HG03460 (cell line): ENCODE data around the gene PCDH10.
A peak's percentile ranks its signal among the peaks of the same experiment; 100 is the strongest.

Experiments used
- ATAC-seq: cut with Tn5 transposase; IDR thresholded peaks from one replicate; pipeline ENCODE4 v1.9.1; 2021; ENCODE audit not compliant: unreplicated experiment

PCDH10 gene

GRCh38 chr4:133148690-133149363 lies at the start of gene PCDH10:
PCDH10 (plus strand) TSS chr4:133149294; CDS start chr4:133150141, 847 bp downstream.
- peak; percentile 79 for ATAC-seq

GRCh38 chr4:133102043-133102442 lies 47.1 kb upstream of the PCDH10 start:
- no peak for ATAC-seq

GRCh38 chr4:133102612-133103409 lies 46.3 kb upstream of the PCDH10 start:
- no peak for ATAC-seq

- no peak for ATAC-seq
Observed at GRCh38 chr4:133112641-133113040, 36.5 kb upstream of the PCDH10 start.

- ATAC-seq = no peak
Observed at GRCh38 chr4:133124746-133125145, 24.3 kb upstream of the PCDH10 start.

GRCh38 chr4:133127500-133127899 lies 21.6 kb upstream of the PCDH10 start:
- ATAC-seq = no peak

- no peak for ATAC-seq
Observed at GRCh38 chr4:133129237-133129636, 19.9 kb upstream of the PCDH10 start.

GRCh38 chr4:133130171-133130570 lies 18.9 kb upstream of the PCDH10 start:
- ATAC-seq = no peak

GRCh38 chr4:133131829-133132460 lies 17.1 kb upstream of the PCDH10 start:
- ATAC-seq = no peak

- ATAC-seq = no peak
Observed at GRCh38 chr4:133136833-133137232, 12.3 kb upstream of the PCDH10 start.

- no peak for ATAC-seq
Observed at GRCh38 chr4:133137571-133137970, 11.5 kb upstream of the PCDH10 start.

GRCh38 chr4:133143775-133144430 lies 5.2 kb upstream of the PCDH10 start:
- no peak for ATAC-seq

GRCh38 chr4:133145241-133145640 lies 3.9 kb upstream of the PCDH10 start:
- no peak for ATAC-seq

GRCh38 chr4:133145758-133146573 lies 3.1 kb upstream of the PCDH10 start:
- no peak for ATAC-seq

- ATAC-seq = no peak
Observed at GRCh38 chr4:133146574-133147241, 2.4 kb upstream of the PCDH10 start.

GRCh38 chr4:133147286-133147821 lies 1.7 kb upstream of the PCDH10 start:
- ATAC-seq = no peak

GRCh38 chr4:133147921-133148689 lies 989 bp upstream of the PCDH10 start:
- no peak for ATAC-seq

- ATAC-seq = no peak
Observed at GRCh38 chr4:133149364-133149695, 236 bp downstream of the PCDH10 start.

GRCh38 chr4:133149932-133150471 lies 908 bp downstream of the PCDH10 start:
- no peak for ATAC-seq
